ENCODE results near the gene DHX16. TPM values are rescaled to one million over a fixed set of nuclear protein-coding genes. Genes with fewer than 3 reads are reported as not detected.

Gene DHX16
- total and polyA plus RNA-seq, 9 of the 15 experiments (the other 6 are each of a cell fraction or from before 2014, with no cell fraction given) = 14.6 to 66.1 (median 47.5) TPM

- TF ChIP-seq, protein P1, sequence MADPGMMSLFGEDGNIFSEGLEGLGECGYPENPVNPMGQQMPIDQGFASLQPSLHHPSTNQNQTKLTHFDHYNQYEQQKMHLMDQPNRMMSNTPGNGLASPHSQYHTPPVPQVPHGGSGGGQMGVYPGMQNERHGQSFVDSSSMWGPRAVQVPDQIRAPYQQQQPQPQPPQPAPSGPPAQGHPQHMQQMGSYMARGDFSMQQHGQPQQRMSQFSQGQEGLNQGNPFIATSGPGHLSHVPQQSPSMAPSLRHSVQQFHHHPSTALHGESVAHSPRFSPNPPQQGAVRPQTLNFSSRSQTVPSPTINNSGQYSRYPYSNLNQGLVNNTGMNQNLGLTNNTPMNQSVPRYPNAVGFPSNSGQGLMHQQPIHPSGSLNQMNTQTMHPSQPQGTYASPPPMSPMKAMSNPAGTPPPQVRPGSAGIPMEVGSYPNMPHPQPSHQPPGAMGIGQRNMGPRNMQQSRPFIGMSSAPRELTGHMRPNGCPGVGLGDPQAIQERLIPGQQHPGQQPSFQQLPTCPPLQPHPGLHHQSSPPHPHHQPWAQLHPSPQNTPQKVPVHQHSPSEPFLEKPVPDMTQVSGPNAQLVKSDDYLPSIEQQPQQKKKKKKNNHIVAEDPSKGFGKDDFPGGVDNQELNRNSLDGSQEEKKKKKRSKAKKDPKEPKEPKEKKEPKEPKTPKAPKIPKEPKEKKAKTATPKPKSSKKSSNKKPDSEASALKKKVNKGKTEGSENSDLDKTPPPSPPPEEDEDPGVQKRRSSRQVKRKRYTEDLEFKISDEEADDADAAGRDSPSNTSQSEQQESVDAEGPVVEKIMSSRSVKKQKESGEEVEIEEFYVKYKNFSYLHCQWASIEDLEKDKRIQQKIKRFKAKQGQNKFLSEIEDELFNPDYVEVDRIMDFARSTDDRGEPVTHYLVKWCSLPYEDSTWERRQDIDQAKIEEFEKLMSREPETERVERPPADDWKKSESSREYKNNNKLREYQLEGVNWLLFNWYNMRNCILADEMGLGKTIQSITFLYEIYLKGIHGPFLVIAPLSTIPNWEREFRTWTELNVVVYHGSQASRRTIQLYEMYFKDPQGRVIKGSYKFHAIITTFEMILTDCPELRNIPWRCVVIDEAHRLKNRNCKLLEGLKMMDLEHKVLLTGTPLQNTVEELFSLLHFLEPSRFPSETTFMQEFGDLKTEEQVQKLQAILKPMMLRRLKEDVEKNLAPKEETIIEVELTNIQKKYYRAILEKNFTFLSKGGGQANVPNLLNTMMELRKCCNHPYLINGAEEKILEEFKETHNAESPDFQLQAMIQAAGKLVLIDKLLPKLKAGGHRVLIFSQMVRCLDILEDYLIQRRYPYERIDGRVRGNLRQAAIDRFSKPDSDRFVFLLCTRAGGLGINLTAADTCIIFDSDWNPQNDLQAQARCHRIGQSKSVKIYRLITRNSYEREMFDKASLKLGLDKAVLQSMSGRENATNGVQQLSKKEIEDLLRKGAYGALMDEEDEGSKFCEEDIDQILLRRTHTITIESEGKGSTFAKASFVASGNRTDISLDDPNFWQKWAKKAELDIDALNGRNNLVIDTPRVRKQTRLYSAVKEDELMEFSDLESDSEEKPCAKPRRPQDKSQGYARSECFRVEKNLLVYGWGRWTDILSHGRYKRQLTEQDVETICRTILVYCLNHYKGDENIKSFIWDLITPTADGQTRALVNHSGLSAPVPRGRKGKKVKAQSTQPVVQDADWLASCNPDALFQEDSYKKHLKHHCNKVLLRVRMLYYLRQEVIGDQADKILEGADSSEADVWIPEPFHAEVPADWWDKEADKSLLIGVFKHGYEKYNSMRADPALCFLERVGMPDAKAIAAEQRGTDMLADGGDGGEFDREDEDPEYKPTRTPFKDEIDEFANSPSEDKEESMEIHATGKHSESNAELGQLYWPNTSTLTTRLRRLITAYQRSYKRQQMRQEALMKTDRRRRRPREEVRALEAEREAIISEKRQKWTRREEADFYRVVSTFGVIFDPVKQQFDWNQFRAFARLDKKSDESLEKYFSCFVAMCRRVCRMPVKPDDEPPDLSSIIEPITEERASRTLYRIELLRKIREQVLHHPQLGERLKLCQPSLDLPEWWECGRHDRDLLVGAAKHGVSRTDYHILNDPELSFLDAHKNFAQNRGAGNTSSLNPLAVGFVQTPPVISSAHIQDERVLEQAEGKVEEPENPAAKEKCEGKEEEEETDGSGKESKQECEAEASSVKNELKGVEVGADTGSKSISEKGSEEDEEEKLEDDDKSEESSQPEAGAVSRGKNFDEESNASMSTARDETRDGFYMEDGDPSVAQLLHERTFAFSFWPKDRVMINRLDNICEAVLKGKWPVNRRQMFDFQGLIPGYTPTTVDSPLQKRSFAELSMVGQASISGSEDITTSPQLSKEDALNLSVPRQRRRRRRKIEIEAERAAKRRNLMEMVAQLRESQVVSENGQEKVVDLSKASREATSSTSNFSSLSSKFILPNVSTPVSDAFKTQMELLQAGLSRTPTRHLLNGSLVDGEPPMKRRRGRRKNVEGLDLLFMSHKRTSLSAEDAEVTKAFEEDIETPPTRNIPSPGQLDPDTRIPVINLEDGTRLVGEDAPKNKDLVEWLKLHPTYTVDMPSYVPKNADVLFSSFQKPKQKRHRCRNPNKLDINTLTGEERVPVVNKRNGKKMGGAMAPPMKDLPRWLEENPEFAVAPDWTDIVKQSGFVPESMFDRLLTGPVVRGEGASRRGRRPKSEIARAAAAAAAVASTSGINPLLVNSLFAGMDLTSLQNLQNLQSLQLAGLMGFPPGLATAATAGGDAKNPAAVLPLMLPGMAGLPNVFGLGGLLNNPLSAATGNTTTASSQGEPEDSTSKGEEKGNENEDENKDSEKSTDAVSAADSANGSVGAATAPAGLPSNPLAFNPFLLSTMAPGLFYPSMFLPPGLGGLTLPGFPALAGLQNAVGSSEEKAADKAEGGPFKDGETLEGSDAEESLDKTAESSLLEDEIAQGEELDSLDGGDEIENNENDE (IDR thresholded peaks at IDR 0.05; ENCODE audit: low read depth, low read length) = no peak
- TF ChIP-seq PHF20 (IDR thresholded peaks at IDR 0.05; ENCODE audit: partially characterized antibody) (peak; percentile 58), ZNF239 (CRISPR knock-in tag; IDR thresholded peaks at IDR 0.05) (peak; percentile 57; the same call in 1 of the 2 replicates), LCOR (CRISPR knock-in tag; IDR thresholded peaks at IDR 0.05) (peak; percentile 96), ZSCAN29 (IDR thresholded peaks at IDR 0.05) (no peak), EHMT2 (IDR thresholded peaks at IDR 0.05) (no peak), ZNF324 (CRISPR knock-in tag; IDR thresholded peaks at IDR 0.05) (0 out of 2 replicates have a peak, but pooled peaks have one; percentile 35), POLR2G (IDR thresholded peaks at IDR 0.05; ENCODE audit: low read depth, low read length) (peak; percentile 91), NFATC3 (IDR thresholded peaks at IDR 0.05) (no peak), KAT7 (CRISPR knock-in tag; IDR thresholded peaks at IDR 0.05; ENCODE audit: borderline replicate concordance) (peak; percentile 96; the same call in 1 of the 2 replicates), ZNF174 (CRISPR knock-in tag; IDR thresholded peaks at IDR 0.05) (no peak), HMG20B (CRISPR knock-in tag; IDR thresholded peaks at IDR 0.05) (no peak), CREB3L1 (IDR thresholded peaks at IDR 0.05; ENCODE audit: borderline replicate concordance, low read depth) (peak; percentile 99), TRIM24 (IDR thresholded peaks at IDR 0.05) (peak; percentile 87 to 96)
- TF ChIP-seq, protein P2, sequence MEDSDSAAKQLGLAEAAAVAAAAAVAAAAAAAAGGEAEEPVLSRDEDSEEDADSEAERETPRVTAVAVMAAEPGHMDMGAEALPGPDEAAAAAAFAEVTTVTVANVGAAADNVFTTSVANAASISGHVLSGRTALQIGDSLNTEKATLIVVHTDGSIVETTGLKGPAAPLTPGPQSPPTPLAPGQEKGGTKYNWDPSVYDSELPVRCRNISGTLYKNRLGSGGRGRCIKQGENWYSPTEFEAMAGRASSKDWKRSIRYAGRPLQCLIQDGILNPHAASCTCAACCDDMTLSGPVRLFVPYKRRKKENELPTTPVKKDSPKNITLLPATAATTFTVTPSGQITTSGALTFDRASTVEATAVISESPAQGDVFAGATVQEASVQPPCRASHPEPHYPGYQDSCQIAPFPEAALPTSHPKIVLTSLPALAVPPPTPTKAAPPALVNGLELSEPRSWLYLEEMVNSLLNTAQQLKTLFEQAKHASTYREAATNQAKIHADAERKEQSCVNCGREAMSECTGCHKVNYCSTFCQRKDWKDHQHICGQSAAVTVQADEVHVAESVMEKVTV (CRISPR knock-in tag; IDR thresholded peaks at IDR 0.05) = no peak
These were observed 44.5 kb upstream of the DHX16 start, which contains the start of gene MDC1 (continued) for GRCh38 chr6:30717129-30717844.

All from K562 (cell line).